Lower leg skin (tissue), 3 donors: ENCODE measurements around the gene EVX1.

Experiments
- POLR2A ChIP-seq, 2 donors: fragments of 450-650 bp; IDR thresholded peaks; one replicate each; pipeline ENCODE4 v1.6.1; 2016 to 2017; ENCODE audit warnings: antibody characterized with exemption in 2 of 2, mild to moderate bottlenecking in 1 of 2, moderate library complexity in 1 of 2
- TF ChIP-seq, protein P1 (sequence below), 3 donors: fragments of 450-650 bp; IDR thresholded peaks; one replicate each; pipeline ENCODE4 v1.5.1; 2016; ENCODE audit warnings: antibody characterized with exemption in 3 of 3, mild to moderate bottlenecking in 3 of 3, moderate library complexity in 2 of 3

DNA sequence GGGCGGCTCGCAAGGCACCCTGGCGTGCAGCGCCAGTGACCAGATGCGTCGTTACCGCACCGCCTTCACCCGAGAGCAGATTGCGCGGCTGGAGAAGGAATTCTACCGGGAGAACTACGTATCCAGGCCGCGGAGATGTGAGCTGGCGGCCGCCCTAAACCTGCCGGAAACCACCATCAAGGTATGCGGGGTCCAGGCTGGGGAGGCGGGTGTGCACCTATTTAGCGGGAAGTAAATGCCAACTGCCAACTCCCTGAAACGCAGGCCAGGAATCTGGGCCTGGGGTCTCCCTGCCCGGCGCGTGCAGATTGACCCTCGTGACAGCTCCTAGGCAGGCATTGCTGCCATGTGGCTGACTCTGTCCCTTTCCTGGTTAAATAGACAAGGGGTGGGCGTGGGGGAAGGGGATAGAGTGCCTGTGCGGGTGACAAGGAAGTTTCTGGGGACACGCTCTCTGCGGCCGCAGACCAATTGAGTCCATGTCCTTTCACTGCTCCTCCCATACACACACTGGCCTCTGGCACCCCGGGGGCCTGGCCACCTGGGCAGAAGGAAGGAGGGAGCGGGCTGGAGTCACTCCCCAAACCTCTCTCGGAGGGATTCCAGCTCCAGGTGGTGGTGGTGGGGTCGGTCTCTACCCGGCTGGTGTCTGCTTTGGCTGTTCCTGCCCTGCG, 2.7 kb downstream of the EVX1 start:
- TF ChIP-seq, protein P1, sequence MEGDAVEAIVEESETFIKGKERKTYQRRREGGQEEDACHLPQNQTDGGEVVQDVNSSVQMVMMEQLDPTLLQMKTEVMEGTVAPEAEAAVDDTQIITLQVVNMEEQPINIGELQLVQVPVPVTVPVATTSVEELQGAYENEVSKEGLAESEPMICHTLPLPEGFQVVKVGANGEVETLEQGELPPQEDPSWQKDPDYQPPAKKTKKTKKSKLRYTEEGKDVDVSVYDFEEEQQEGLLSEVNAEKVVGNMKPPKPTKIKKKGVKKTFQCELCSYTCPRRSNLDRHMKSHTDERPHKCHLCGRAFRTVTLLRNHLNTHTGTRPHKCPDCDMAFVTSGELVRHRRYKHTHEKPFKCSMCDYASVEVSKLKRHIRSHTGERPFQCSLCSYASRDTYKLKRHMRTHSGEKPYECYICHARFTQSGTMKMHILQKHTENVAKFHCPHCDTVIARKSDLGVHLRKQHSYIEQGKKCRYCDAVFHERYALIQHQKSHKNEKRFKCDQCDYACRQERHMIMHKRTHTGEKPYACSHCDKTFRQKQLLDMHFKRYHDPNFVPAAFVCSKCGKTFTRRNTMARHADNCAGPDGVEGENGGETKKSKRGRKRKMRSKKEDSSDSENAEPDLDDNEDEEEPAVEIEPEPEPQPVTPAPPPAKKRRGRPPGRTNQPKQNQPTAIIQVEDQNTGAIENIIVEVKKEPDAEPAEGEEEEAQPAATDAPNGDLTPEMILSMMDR (IDR thresholded peaks at IDR 0.05) = no peak
- no peak for TF ChIP-seq POLR2A (IDR thresholded peaks at IDR 0.05)
